DOHH2 (cell line): ENCODE data around the gene KCNH1.

Experiments used
- CTCF ChIP-seq: fragments of 200-600 bp; sonication (generic); IDR thresholded peaks from one replicate; pipeline ENCODE4 v1.5.1; 2014; ENCODE audit warnings: antibody characterized with exemption, mild to moderate bottlenecking, low read depth, low read length; ENCODE audit not compliant: poor library complexity, severe bottlenecking
- EZH2phosphoT487 ChIP-seq: fragments of 200-600 bp; sonication (generic); IDR thresholded peaks from 2 replicates; pipeline ENCODE4 v1.6.1; 2017; ENCODE audit warnings: borderline replicate concordance, mild to moderate bottlenecking, antibody characterized with exemption, low read length, moderate library complexity, mixed read lengths

GRCh38 chr1:211114446-211114845, 19.5 kb downstream of the KCNH1 start:
- TF ChIP-seq CTCF = no peak
- no peak for TF ChIP-seq EZH2phosphoT487
